ENCODE data around the gene RTN1. TPM values are rescaled to one million over a fixed set of nuclear protein-coding genes. Genes with fewer than 3 reads are reported as not detected.

Gene RTN1
- polyA plus RNA-seq, 1 donor from 2014 or later, result 1,138 TPM

GRCh38 chr14:59633486-59633885, 237.1 kb downstream of the RTN1 start:
- Histone ChIP-seq H3K27ac (ENCODE audit: low read length) (no peak overlapping the region), H3K27me3 (ENCODE audit: insufficient read depth, low read depth, low read length) (no peaks in the 10 kb centered on the region)

GRCh38 chr14:59632381-59632780, 238.2 kb downstream of the RTN1 start:
- TF ChIP-seq POLR2AphosphoS5 (IDR thresholded peaks at IDR 0.05) (no peak), RAD21 (conservative IDR thresholded peaks at IDR 0.05) (peak; percentile 49), TAF1 (IDR thresholded peaks at IDR 0.05; ENCODE audit: low read depth) (no peak), REST (IDR thresholded peaks at IDR 0.05; ENCODE audit: borderline replicate concordance) (no peak), EP300 (conservative IDR thresholded peaks at IDR 0.05; ENCODE audit: poor library complexity, severe bottlenecking) (no peak), MXI1 (conservative IDR thresholded peaks at IDR 0.05; ENCODE audit: poor library complexity, severe bottlenecking) (no peak), SMC3 (conservative IDR thresholded peaks at IDR 0.05; ENCODE audit: poor library complexity) (peak; percentile 36)
- TF ChIP-seq, protein P1, sequence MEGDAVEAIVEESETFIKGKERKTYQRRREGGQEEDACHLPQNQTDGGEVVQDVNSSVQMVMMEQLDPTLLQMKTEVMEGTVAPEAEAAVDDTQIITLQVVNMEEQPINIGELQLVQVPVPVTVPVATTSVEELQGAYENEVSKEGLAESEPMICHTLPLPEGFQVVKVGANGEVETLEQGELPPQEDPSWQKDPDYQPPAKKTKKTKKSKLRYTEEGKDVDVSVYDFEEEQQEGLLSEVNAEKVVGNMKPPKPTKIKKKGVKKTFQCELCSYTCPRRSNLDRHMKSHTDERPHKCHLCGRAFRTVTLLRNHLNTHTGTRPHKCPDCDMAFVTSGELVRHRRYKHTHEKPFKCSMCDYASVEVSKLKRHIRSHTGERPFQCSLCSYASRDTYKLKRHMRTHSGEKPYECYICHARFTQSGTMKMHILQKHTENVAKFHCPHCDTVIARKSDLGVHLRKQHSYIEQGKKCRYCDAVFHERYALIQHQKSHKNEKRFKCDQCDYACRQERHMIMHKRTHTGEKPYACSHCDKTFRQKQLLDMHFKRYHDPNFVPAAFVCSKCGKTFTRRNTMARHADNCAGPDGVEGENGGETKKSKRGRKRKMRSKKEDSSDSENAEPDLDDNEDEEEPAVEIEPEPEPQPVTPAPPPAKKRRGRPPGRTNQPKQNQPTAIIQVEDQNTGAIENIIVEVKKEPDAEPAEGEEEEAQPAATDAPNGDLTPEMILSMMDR (IDR thresholded peaks at IDR 0.05; ENCODE audit: poor library complexity, severe bottlenecking), result peak; percentile 39
- Histone ChIP-seq H3K27me3 (ENCODE audit: insufficient read depth, low read depth, low read length) (no peaks in the 10 kb centered on the region), H3F3A (ENCODE audit: insufficient read depth, low read length, poor library complexity, severe bottlenecking) (peaks cover 3% of the 10 kb centered on the region), H4K20me1 (ENCODE audit: insufficient read depth) (no peaks in the 10 kb centered on the region), H3K27ac (ENCODE audit: low read length) (no peak overlapping the region), H3K36me3 (ENCODE audit: insufficient read depth, low read length) (no peaks in the 10 kb centered on the region), H3K9me2 (ENCODE audit: insufficient read depth, low read length) (no peaks in the 10 kb centered on the region), H3K79me2 (replicated peaks; ENCODE audit: insufficient read depth, low read length) (peaks cover 39% of the 10 kb centered on the region), H2AFZ (ENCODE audit: low read depth, low read length) (no peak overlapping the region), H3K4me2 (ENCODE audit: low read length) (no peak overlapping the region), H3K9ac (ENCODE audit: low read length) (no peak overlapping the region), H3K9me3 (ENCODE audit: low read length) (no peaks in the 10 kb centered on the region), H3K4me3 (ENCODE audit: low read length) (no peak overlapping the region)

More at GRCh38 chr14:59633486-59633885, 237.1 kb downstream of the RTN1 start:
- TF ChIP-seq, protein P1 (IDR thresholded peaks at IDR 0.05; ENCODE audit: poor library complexity, severe bottlenecking), result no peak
- TF ChIP-seq POLR2AphosphoS5 (IDR thresholded peaks at IDR 0.05), result no peak
- TF ChIP-seq MXI1 (conservative IDR thresholded peaks at IDR 0.05; ENCODE audit: poor library complexity, severe bottlenecking), result no peak
- no peak for TF ChIP-seq RAD21 (conservative IDR thresholded peaks at IDR 0.05)
- TF ChIP-seq EZH2 (IDR thresholded peaks at IDR 0.05; ENCODE audit: borderline replicate concordance, insufficient read depth, low read length, poor library complexity, severe bottlenecking), result no peak
- TF ChIP-seq REST (IDR thresholded peaks at IDR 0.05; ENCODE audit: borderline replicate concordance), result no peak
- no peak for TF ChIP-seq EP300 (conservative IDR thresholded peaks at IDR 0.05; ENCODE audit: poor library complexity, severe bottlenecking)
- no peak for TF ChIP-seq SMC3 (conservative IDR thresholded peaks at IDR 0.05; ENCODE audit: poor library complexity)
- TF ChIP-seq TAF1 (IDR thresholded peaks at IDR 0.05; ENCODE audit: low read depth), result no peak
- Histone ChIP-seq H4K20me1 (ENCODE audit: insufficient read depth) (no peaks in the 10 kb centered on the region), H3K9ac (ENCODE audit: low read length) (no peak overlapping the region), H3K4me2 (ENCODE audit: low read length) (no peak overlapping the region), H3K9me2 (ENCODE audit: insufficient read depth, low read length) (no peaks in the 10 kb centered on the region), H3K79me2 (replicated peaks; ENCODE audit: insufficient read depth, low read length) (peaks cover 28% of the 10 kb centered on the region), H3K4me3 (ENCODE audit: low read length) (no peak overlapping the region), H3K9me3 (ENCODE audit: low read length) (no peaks in the 10 kb centered on the region), H3K36me3 (ENCODE audit: insufficient read depth, low read length) (no peaks in the 10 kb centered on the region), H3F3A (ENCODE audit: insufficient read depth, low read length, poor library complexity, severe bottlenecking) (peaks cover 3% of the 10 kb centered on the region), H2AFZ (ENCODE audit: low read depth, low read length) (no peak overlapping the region)

Measured in neural cell (in vitro differentiated cells).